GM19452 (cell line): ENCODE results near the gene TTC1.
"Not testable (repeated sequence)": the region's sequence is repeated elsewhere in the genome, so short reads cannot be mapped to it uniquely, and the experiment has no call there.

Experiments used
- ATAC-seq: cut with Tn5 transposase; IDR thresholded peaks from one replicate; pipeline ENCODE4 v1.9.1; 2021; ENCODE audit not compliant: unreplicated experiment

Gene TTC1

GRCh38 chr5:160008877-160009590 lies at the start of gene TTC1:
TSS of gene TTC1 (plus strand) at chr5:160009139. CDS start at chr5:160010529, 1,390 bp downstream.
- peak; percentile 100 for ATAC-seq

- no peak for ATAC-seq
Measured at GRCh38 chr5:159961176-159962160, 47.5 kb upstream of the TTC1 start.

- no peak for ATAC-seq
Measured at GRCh38 chr5:159962214-159962613, 46.7 kb upstream of the TTC1 start.

- no peak for ATAC-seq
Measured at GRCh38 chr5:159963935-159964334, 45.0 kb upstream of the TTC1 start.

- ATAC-seq, result no peak
Measured at GRCh38 chr5:159965031-159965837, 43.7 kb upstream of the TTC1 start.

- ATAC-seq, result not testable (repeated sequence)
Measured at GRCh38 chr5:159965838-159966128, 43.2 kb upstream of the TTC1 start.

GRCh38 chr5:159969966-159970365 lies 39.0 kb upstream of the TTC1 start:
- no peak for ATAC-seq

- no peak for ATAC-seq
Measured at GRCh38 chr5:159971038-159971437, 37.9 kb upstream of the TTC1 start.

GRCh38 chr5:159971514-159971913 lies 37.4 kb upstream of the TTC1 start:
- no peak for ATAC-seq

- no peak for ATAC-seq
Measured at GRCh38 chr5:159971931-159972461, 36.9 kb upstream of the TTC1 start.

- no peak for ATAC-seq
Measured at GRCh38 chr5:159972538-159973362, 36.2 kb upstream of the TTC1 start.

GRCh38 chr5:159975462-159976019 lies 33.4 kb upstream of the TTC1 start:
- no peak for ATAC-seq

GRCh38 chr5:159976921-159977320 lies 32.0 kb upstream of the TTC1 start:
- ATAC-seq, result no peak

GRCh38 chr5:159978358-159978757 lies 30.6 kb upstream of the TTC1 start:
- no peak for ATAC-seq

GRCh38 chr5:159982421-159983173 lies 26.3 kb upstream of the TTC1 start:
- ATAC-seq, result no peak

- ATAC-seq, result peak; percentile 95
Measured at GRCh38 chr5:159987031-159987674, 21.8 kb upstream of the TTC1 start.

GRCh38 chr5:159990506-159990905 lies 18.4 kb upstream of the TTC1 start:
- no peak for ATAC-seq

- ATAC-seq, result no peak
Measured at GRCh38 chr5:159992566-159992965, 16.4 kb upstream of the TTC1 start.

GRCh38 chr5:159993194-159993593 lies 15.7 kb upstream of the TTC1 start:
- no peak for ATAC-seq
